ENCODE measurements around the gene LAMB3. TPM values are rescaled to one million over a fixed set of nuclear protein-coding genes. Genes with fewer than 3 reads are reported as not detected.

LAMB3 gene
- total RNA-seq, 3 donors from 2014 or later (not counting 1 experiment from before 2014, with no cell fraction given), result 1.2 to 2.3 (median 1.4) TPM

GRCh38 chr1:209585197-209585596, 67.0 kb downstream of the LAMB3 start:
- H3K36me3 Mint-ChIP-seq, result no peaks in the 10 kb centered on the region
- no peak overlapping the region for H3K4me3 Mint-ChIP-seq
- no peak for ATAC-seq
- H3K27me3 ChIP-seq (ENCODE audit: control insufficient read depth, insufficient read depth, low read length), result peaks cover 11% of the 10 kb centered on the region
- no peaks in the 10 kb centered on the region for H3K9me3 Mint-ChIP-seq
- no peak for DNase-seq
- 54% methylated on average over 5 of the region's 5 CpGs for WGBS (ENCODE audit: insufficient coverage)
- no peak overlapping the region for H3K4me3 ChIP-seq (ENCODE audit: low read length)
- no peak overlapping the region for H3K27ac ChIP-seq (ENCODE audit: low read length)
- H3K27ac Mint-ChIP-seq, result no peak overlapping the region
- H3K4me1 ChIP-seq (ENCODE audit: control insufficient read depth, insufficient read depth, low read length), result no peaks in the 10 kb centered on the region
- intact Hi-C loops (cut with micrococcal nuclease), result no loop called here
- no peaks in the 10 kb centered on the region for H3K36me3 ChIP-seq (ENCODE audit: control insufficient read depth, insufficient read depth, low read length)
- no peaks in the 10 kb centered on the region for H3K4me1 Mint-ChIP-seq
- TF ChIP-seq CTCF (IDR thresholded peaks at IDR 0.05), result no peak
- no peaks in the 10 kb centered on the region for H3K9me3 ChIP-seq (ENCODE audit: control insufficient read depth, insufficient read depth, low read length)
- H3K27me3 Mint-ChIP-seq (ENCODE audit: low read depth in 2 of 2), result peaks cover 9 to 15% of the 10 kb centered on the region in 2 donors

GRCh38 chr1:209584231-209584672, 68.0 kb downstream of the LAMB3 start:
- Mint-ChIP-seq H3K36me3 (no peaks in the 10 kb centered on the region), H3K27me3 (ENCODE audit: low read depth in 2 of 2) (peaks cover 6 to 15% of the 10 kb centered on the region in 2 donors), H3K4me1 (no peaks in the 10 kb centered on the region), H3K9me3 (no peaks in the 10 kb centered on the region), H3K4me3 (no peak overlapping the region), H3K27ac (no peak overlapping the region)
- intact Hi-C loops (cut with micrococcal nuclease), result no loop called here
- DNase-seq (no peak), ATAC-seq (no peak)
- Histone ChIP-seq H3K36me3 (ENCODE audit: control insufficient read depth, insufficient read depth, low read length) (no peaks in the 10 kb centered on the region), H3K9me3 (ENCODE audit: control insufficient read depth, insufficient read depth, low read length) (no peaks in the 10 kb centered on the region), H3K27ac (ENCODE audit: low read length) (no peak overlapping the region), H3K4me3 (ENCODE audit: low read length) (no peak overlapping the region), H3K4me1 (ENCODE audit: control insufficient read depth, insufficient read depth, low read length) (no peaks in the 10 kb centered on the region), H3K27me3 (ENCODE audit: control insufficient read depth, insufficient read depth, low read length) (peaks cover 11% of the 10 kb centered on the region)
- WGBS (ENCODE audit: insufficient coverage), result 60% methylated on average over 13 of the region's 13 CpGs
- no peak for TF ChIP-seq CTCF (IDR thresholded peaks at IDR 0.05)

- Histone ChIP-seq H3K9me3 (ENCODE audit: control insufficient read depth, insufficient read depth, low read length) (no peaks in the 10 kb centered on the region), H3K27ac (ENCODE audit: low read length) (no peak within 1 kb of the TSS), H3K27me3 (ENCODE audit: control insufficient read depth, insufficient read depth, low read length) (peaks cover 11% of the 10 kb centered on the region), H3K4me1 (ENCODE audit: control insufficient read depth, insufficient read depth, low read length) (no peaks in the 10 kb centered on the region), H3K4me3 (ENCODE audit: low read length) (no peak within 1 kb of the TSS), H3K36me3 (ENCODE audit: control insufficient read depth, insufficient read depth, low read length) (no peaks in the 10 kb centered on the region)
- DNase-seq (no peak), ATAC-seq (no peak)
- 33% methylated on average over 2 of the region's 6 CpGs for WGBS (ENCODE audit: insufficient coverage)
- TF ChIP-seq CTCF (IDR thresholded peaks at IDR 0.05), result no peak
- Mint-ChIP-seq H3K27me3 (ENCODE audit: low read depth in 2 of 2) (peaks cover 6 to 15% of the 10 kb centered on the region in 2 donors), H3K9me3 (no peaks in the 10 kb centered on the region), H3K27ac (no peak within 1 kb of the TSS), H3K4me1 (no peaks in the 10 kb centered on the region), H3K4me3 (no peak within 1 kb of the TSS), H3K36me3 (no peaks in the 10 kb centered on the region)
- intact Hi-C loops (cut with micrococcal nuclease), result no loop called here
Observed at GRCh38 chr1:209583408-209583807, 68.8 kb downstream of the LAMB3 start, which contains the start of gene CAMK1G. CAMK1G (plus strand) TSS chr1:209583714; CDS start chr1:209594984, 11,270 bp downstream.

DNA sequence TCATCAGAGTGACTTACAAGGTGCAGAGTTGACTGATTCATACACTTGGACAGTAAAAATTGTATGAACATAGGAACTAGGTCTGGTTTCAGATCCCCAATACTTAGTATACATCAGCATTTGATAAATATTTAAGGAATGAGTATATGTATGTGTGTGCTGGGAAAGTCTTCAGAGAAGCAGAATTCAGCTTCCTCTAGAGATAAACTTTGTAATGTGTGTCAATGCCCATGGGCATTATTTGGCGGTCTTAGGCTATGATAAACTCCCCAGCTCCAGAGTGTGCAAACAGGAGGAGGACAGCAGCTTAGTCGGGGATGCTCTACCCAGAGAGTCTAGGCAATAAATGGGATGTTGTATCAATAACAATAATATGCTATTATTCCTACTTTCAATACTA, 71.6 kb downstream of the LAMB3 start:
- Histone ChIP-seq H3K9me3 (ENCODE audit: control insufficient read depth, insufficient read depth, low read length) (no peaks in the 10 kb centered on the region), H3K36me3 (ENCODE audit: control insufficient read depth, insufficient read depth, low read length) (no peaks in the 10 kb centered on the region), H3K27ac (ENCODE audit: low read length) (no peak overlapping the region), H3K27me3 (ENCODE audit: control insufficient read depth, insufficient read depth, low read length) (peaks cover 16% of the 10 kb centered on the region), H3K4me3 (ENCODE audit: low read length) (no peak overlapping the region), H3K4me1 (ENCODE audit: control insufficient read depth, insufficient read depth, low read length) (no peaks in the 10 kb centered on the region)
- Mint-ChIP-seq H3K36me3 (no peaks in the 10 kb centered on the region), H3K27ac (no peak overlapping the region), H3K27me3 (ENCODE audit: low read depth in 2 of 2) (peaks cover 4 to 7% of the 10 kb centered on the region in 2 donors), H3K4me3 (no peak overlapping the region), H3K9me3 (no peaks in the 10 kb centered on the region), H3K4me1 (no peaks in the 10 kb centered on the region)
- no peak for TF ChIP-seq CTCF (IDR thresholded peaks at IDR 0.05)
- no peak for ATAC-seq
- no peak for DNase-seq
- 100% methylated on average over 1 of the region's 2 CpGs for WGBS (ENCODE audit: insufficient coverage)
- intact Hi-C loops (cut with micrococcal nuclease), result no loop called here
